Mesenchymal stem cell (in vitro differentiated cells and primary cell): ENCODE results near the gene AXIN2.

Experiments
- DNase-seq: peaks from one replicate; pipeline ENCODE4 v3.0.0-alpha.2; 2013
- H2AFZ ChIP-seq: one replicate; pipeline ENCODE4 v1.6.1; 2013; ENCODE audit warnings: low read depth, mild to moderate bottlenecking, control low read depth, inconsistent platforms, low read length, moderate library complexity
- H2AK5ac ChIP-seq: 2 replicates; pipeline ENCODE4 v1.6.1; 2013; ENCODE audit warnings: low read length, moderate library complexity, mild to moderate bottlenecking, inconsistent platforms; ENCODE audit not compliant: severe bottlenecking
- H2BK120ac ChIP-seq: one replicate; pipeline ENCODE4 v1.6.1; 2013; ENCODE audit warnings: low read depth, mild to moderate bottlenecking, inconsistent platforms, low read length, moderate library complexity
- H2BK12ac ChIP-seq, 2 experiments: one replicate each; pipeline ENCODE4 v1.6.1; 2013; ENCODE audit warnings: inconsistent platforms in 2 of 2, low read length in 2 of 2, mild to moderate bottlenecking in 2 of 2, moderate library complexity in 2 of 2, control low read depth in 1 of 2
- H2BK15ac ChIP-seq: one replicate; pipeline ENCODE4 v1.6.1; 2013; ENCODE audit warnings: mild to moderate bottlenecking, low read depth, inconsistent platforms; ENCODE audit not compliant: poor library complexity, severe bottlenecking
- H2BK5ac ChIP-seq: 2 replicates; pipeline ENCODE4 v1.6.1; 2013; ENCODE audit warnings: low read depth, mild to moderate bottlenecking, low read length, control low read depth, inconsistent platforms; ENCODE audit not compliant: poor library complexity, severe bottlenecking
- H3K14ac ChIP-seq, 2 experiments: one replicate each; pipeline ENCODE4 v1.6.1; 2013; ENCODE audit warnings: inconsistent platforms in 2 of 2, low read length in 2 of 2, control low read depth in 1 of 2, mild to moderate bottlenecking in 1 of 2, moderate library complexity in 1 of 2
- H3K18ac ChIP-seq, 2 experiments: one replicate each; pipeline ENCODE4 v1.6.1; 2013; ENCODE audit warnings: inconsistent platforms in 2 of 2, low read length in 2 of 2, control low read depth in 1 of 2, low read depth in 1 of 2, mild to moderate bottlenecking in 1 of 2
- H3K23ac ChIP-seq, 2 experiments: one replicate each; pipeline ENCODE4 v1.6.1; 2013; ENCODE audit warnings: inconsistent platforms in 2 of 2, low read length in 2 of 2, mild to moderate bottlenecking in 2 of 2, moderate library complexity in 2 of 2, control low read depth in 1 of 2
- H3K27ac ChIP-seq: 2 replicates; pipeline ENCODE4 v1.5.1; 2013; ENCODE audit warnings: mild to moderate bottlenecking, moderate library complexity, low read length, control low read depth, inconsistent platforms; ENCODE audit not compliant: poor library complexity, severe bottlenecking
- H3K27me3 ChIP-seq, 2 experiments: 2 replicates each; pipeline versions ENCODE4 v1.6.1 to v1.7.0; 2013; ENCODE audit warnings: low read length in 2 of 2, mild to moderate bottlenecking in 2 of 2, moderate library complexity in 2 of 2, control low read depth in 1 of 2, inconsistent platforms in 1 of 2; ENCODE audit not compliant: control insufficient read depth in 1 of 2, insufficient read depth in 1 of 2
- H3K36me3 ChIP-seq, 2 experiments: 2 replicates each; pipeline versions ENCODE4 v1.6.1 to v1.7.0; 2013; ENCODE audit warnings: low read length in 2 of 2, control low read depth in 1 of 2, inconsistent platforms in 1 of 2, low read depth in 1 of 2, mild to moderate bottlenecking in 1 of 2; ENCODE audit not compliant: insufficient read depth in 2 of 2, control insufficient read depth in 1 of 2
- H3K4ac ChIP-seq, 2 experiments: one replicate each; pipeline ENCODE4 v1.6.1; 2013; ENCODE audit warnings: inconsistent platforms in 2 of 2, low read length in 2 of 2, mild to moderate bottlenecking in 2 of 2, moderate library complexity in 2 of 2, control low read depth in 1 of 2, low read depth in 1 of 2
- H3K4me1 ChIP-seq: 2 replicates; pipeline ENCODE4 v1.6.1; 2013; ENCODE audit warnings: low read depth, low read length, control low read depth; ENCODE audit not compliant: control insufficient read depth, insufficient read depth
- H3K4me2 ChIP-seq: 2 replicates; pipeline ENCODE4 v1.6.1; 2013; ENCODE audit warnings: low read length, mild to moderate bottlenecking, inconsistent platforms; ENCODE audit not compliant: poor library complexity, severe bottlenecking
- H3K4me3 ChIP-seq, 2 experiments: 2 replicates each; pipeline versions ENCODE4 v1.5.1 to v1.7.0; 2013; ENCODE audit warnings: low read length in 2 of 2, mild to moderate bottlenecking in 2 of 2, control low read depth in 1 of 2, low read depth in 1 of 2; ENCODE audit not compliant: insufficient read depth in 1 of 2
- H3K79me1 ChIP-seq: replicated peaks from 2 replicates; pipeline ENCODE4 v1.6.1; 2013; ENCODE audit warnings: mild to moderate bottlenecking, control low read depth, low read length, inconsistent platforms; ENCODE audit not compliant: poor library complexity, severe bottlenecking
- H3K9ac ChIP-seq: 2 replicates; pipeline ENCODE4 v1.7.0; 2013; ENCODE audit warnings: mild to moderate bottlenecking, low read length, moderate library complexity
- H3K9me3 ChIP-seq: 2 replicates; pipeline ENCODE4 v1.7.0; 2013; ENCODE audit warnings: mild to moderate bottlenecking, low read length; ENCODE audit not compliant: control insufficient read depth
- H4K8ac ChIP-seq: one replicate; pipeline ENCODE4 v1.6.1; 2013; ENCODE audit warnings: inconsistent platforms, mild to moderate bottlenecking, low read length, moderate library complexity
- H4K91ac ChIP-seq: one replicate; pipeline ENCODE4 v1.6.1; 2013; ENCODE audit warnings: mild to moderate bottlenecking, low read length, inconsistent platforms
- WGBS: methylation state at CpG from one replicate; pipeline ENCODE4 v1.1.7; 2013; ENCODE audit warnings: mixed read lengths; 5-methylcytosine and 5-hydroxymethylcytosine counted together

Gene AXIN2

DNA sequence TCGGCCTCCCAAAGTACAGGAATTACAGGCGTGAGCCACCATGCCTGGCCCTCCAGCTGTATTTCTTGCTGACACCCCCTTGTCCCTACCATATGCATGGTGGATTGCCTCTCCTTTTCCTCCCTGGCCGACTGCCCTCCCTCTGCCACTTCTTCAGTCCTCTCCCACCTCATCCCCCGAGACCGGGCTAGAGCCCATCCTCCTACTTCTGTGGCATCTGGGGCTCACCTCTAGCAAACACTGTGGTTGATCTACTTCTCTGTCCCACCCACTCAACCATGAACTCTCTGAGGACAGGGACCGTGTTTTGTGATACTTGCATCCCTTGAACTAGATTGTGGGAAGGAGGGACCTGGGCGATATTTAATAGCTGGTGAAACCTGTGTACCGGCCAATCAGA, 7.5 kb upstream of the AXIN2 start:
- WGBS: 96% methylated on average over 8 of the region's 8 CpGs
- peaks cover 2% of the 10 kb centered on the region for H3K4me1 ChIP-seq
- no peak overlapping the region for H2BK5ac ChIP-seq

GRCh38 chr17:65567566-65567965, 6.1 kb upstream of the AXIN2 start:
- Histone ChIP-seq H2BK120ac (no peak overlapping the region), H3K23ac (no peak overlapping the region), H4K8ac (no peak overlapping the region), H3K4me1 (peaks cover 7% of the 10 kb centered on the region), H2BK15ac (no peak overlapping the region), H3K36me3 (no peaks in the 10 kb centered on the region), H3K79me1 (no peaks in the 10 kb centered on the region), H2BK12ac (no peak overlapping the region), H3K18ac (no peak overlapping the region), H3K4me2 (no peak overlapping the region), H4K91ac (no peak overlapping the region), H2BK5ac (no peak overlapping the region), H3K9me3 (no peaks in the 10 kb centered on the region), H3K4ac (no peak overlapping the region), H3K14ac (no peak overlapping the region), H2AFZ (no peak overlapping the region), H3K27ac (no peak overlapping the region), H3K27me3 (peaks cover 0 to 3% of the 10 kb centered on the region in 2 experiments), H2AK5ac (no peak overlapping the region), H3K4me3 (no peak overlapping the region), H3K9ac (no peak overlapping the region)
- WGBS: 95% methylated on average over 12 of the region's 12 CpGs
- DNase-seq: no peak

More for the DNA sequence above, 7.5 kb upstream of the AXIN2 start:
- H2AK5ac ChIP-seq: no peak overlapping the region
- no peak overlapping the region for H4K91ac ChIP-seq
- H3K9ac ChIP-seq: no peak overlapping the region
- peaks cover 0 to 3% of the 10 kb centered on the region in 2 experiments for H3K27me3 ChIP-seq
- no peak for DNase-seq
- H2BK120ac ChIP-seq: no peak overlapping the region
- no peak overlapping the region for H2BK15ac ChIP-seq
- H3K14ac ChIP-seq: no peak overlapping the region
- no peaks in the 10 kb centered on the region for H3K36me3 ChIP-seq
- H2AFZ ChIP-seq: no peak overlapping the region
- no peak overlapping the region for H3K4ac ChIP-seq
- H3K79me1 ChIP-seq: no peaks in the 10 kb centered on the region
- no peak overlapping the region for H3K23ac ChIP-seq
- H3K4me3 ChIP-seq: no peak overlapping the region
- H2BK12ac ChIP-seq: no peak overlapping the region
- H3K4me2 ChIP-seq: no peak overlapping the region
- H4K8ac ChIP-seq: no peak overlapping the region
- H3K27ac ChIP-seq: no peak overlapping the region
- no peak overlapping the region for H3K18ac ChIP-seq
- no peaks in the 10 kb centered on the region for H3K9me3 ChIP-seq

GRCh38 chr17:65565559-65565958, 4.1 kb upstream of the AXIN2 start:
- no peak overlapping the region for H3K4me3 ChIP-seq
- H3K4ac ChIP-seq: no peak overlapping the region
- no peak overlapping the region for H2BK120ac ChIP-seq
- H2AFZ ChIP-seq: no peak overlapping the region
- H2BK15ac ChIP-seq: no peak overlapping the region
- peaks cover 0 to 3% of the 10 kb centered on the region in 2 experiments for H3K27me3 ChIP-seq
- H3K27ac ChIP-seq: no peak overlapping the region
- H4K91ac ChIP-seq: no peak overlapping the region
- H3K23ac ChIP-seq: no peak overlapping the region
- H3K36me3 ChIP-seq: no peaks in the 10 kb centered on the region
- H3K9ac ChIP-seq: no peak overlapping the region
- no peaks in the 10 kb centered on the region for H3K9me3 ChIP-seq
- no peak overlapping the region for H4K8ac ChIP-seq
- no peak overlapping the region for H3K18ac ChIP-seq
- H3K79me1 ChIP-seq: no peaks in the 10 kb centered on the region
- H2AK5ac ChIP-seq: no peak overlapping the region
- peaks cover 11% of the 10 kb centered on the region for H3K4me1 ChIP-seq
- H2BK12ac ChIP-seq: no peak overlapping the region
- WGBS: 63% methylated on average over 4 of the region's 4 CpGs
- H2BK5ac ChIP-seq: no peak overlapping the region
- no peak overlapping the region for H3K4me2 ChIP-seq
- no peak overlapping the region for H3K14ac ChIP-seq
- DNase-seq: no peak

- Histone ChIP-seq H3K27me3 (peaks cover 0 to 3% of the 10 kb centered on the region in 2 experiments), H3K23ac (no peak overlapping the region), H2AFZ (no peak overlapping the region), H3K36me3 (no peaks in the 10 kb centered on the region), H3K9me3 (no peaks in the 10 kb centered on the region), H3K4me2 (no peak overlapping the region), H3K27ac (no peak overlapping the region), H2BK120ac (no peak overlapping the region), H3K4ac (no peak overlapping the region), H2BK5ac (no peak overlapping the region), H2BK15ac (no peak overlapping the region), H2BK12ac (no peak overlapping the region), H4K8ac (no peak overlapping the region), H3K79me1 (peaks cover 2% of the 10 kb centered on the region), H3K9ac (no peak overlapping the region), H3K18ac (no peak overlapping the region), H3K4me3 (no peak overlapping the region), H3K14ac (no peak overlapping the region), H3K4me1 (peaks cover 11% of the 10 kb centered on the region), H2AK5ac (no peak overlapping the region), H4K91ac (no peak overlapping the region)
- 67% methylated on average over 6 of the region's 8 CpGs for WGBS
- DNase-seq: no peak
These were observed 3.3 kb upstream of the AXIN2 start for GRCh38 chr17:65564793-65565192.
